H9 (cell line): ENCODE results near the gene CPE. TPM values are rescaled to one million over a fixed set of nuclear protein-coding genes. Genes with fewer than 3 reads are reported as not detected.

ENCODE experiments used
- DNase-seq: peaks from one replicate; pipeline ENCODE4 v3.0.0-alpha.2; 2017
- H2AFZ ChIP-seq: one replicate; pipeline ENCODE4 v1.6.1; 2013; ENCODE audit warnings: mild to moderate bottlenecking, low read length, control low read depth, moderate library complexity
- H2AK5ac ChIP-seq: 2 replicates; pipeline ENCODE4 v1.6.1; 2013; ENCODE audit warnings: low read length, control low read depth, mixed read lengths; ENCODE audit not compliant: insufficient read length
- H2BK120ac ChIP-seq: one replicate; pipeline ENCODE4 v1.6.1; 2013; ENCODE audit warnings: low read depth, mild to moderate bottlenecking, low read length, control low read depth, inconsistent platforms; ENCODE audit not compliant: poor library complexity, severe bottlenecking
- H2BK12ac ChIP-seq: 2 replicates; pipeline ENCODE4 v1.6.1; 2013; ENCODE audit warnings: low read length, control low read depth, mixed read lengths, low read depth; ENCODE audit not compliant: insufficient read length
- H2BK15ac ChIP-seq: 2 replicates; pipeline ENCODE4 v1.6.1; 2013; ENCODE audit warnings: low read depth, low read length, control low read depth
- H2BK20ac ChIP-seq: one replicate; pipeline ENCODE4 v1.6.1; 2013; ENCODE audit warnings: low read depth, mild to moderate bottlenecking, low read length, control low read depth, inconsistent platforms; ENCODE audit not compliant: poor library complexity, severe bottlenecking
- H2BK5ac ChIP-seq: 2 replicates; pipeline ENCODE4 v1.6.1; 2013; ENCODE audit warnings: low read length, control low read depth, mixed read lengths; ENCODE audit not compliant: insufficient read length
- H3K14ac ChIP-seq: 2 replicates; pipeline ENCODE4 v1.6.1; 2013; ENCODE audit warnings: low read length, control low read depth; ENCODE audit not compliant: insufficient read depth
- H3K18ac ChIP-seq: 2 replicates; pipeline ENCODE4 v1.6.1; 2013; ENCODE audit warnings: low read depth, mild to moderate bottlenecking, mixed read lengths, low read length, control low read depth; ENCODE audit not compliant: insufficient read length
- H3K23ac ChIP-seq: 2 replicates; pipeline ENCODE4 v1.6.1; 2013; ENCODE audit warnings: low read length, control low read depth, mixed read lengths, low read depth; ENCODE audit not compliant: insufficient read length
- H3K23me2 ChIP-seq: 2 replicates; pipeline ENCODE4 v1.6.1; 2013; ENCODE audit warnings: low read depth, mild to moderate bottlenecking, mixed read lengths, low read length, control low read depth; ENCODE audit not compliant: insufficient read length, poor library complexity, severe bottlenecking
- H3K27ac ChIP-seq: 2 replicates; pipeline ENCODE4 v1.5.1; 2013; ENCODE audit warnings: low read length, control low read depth, mixed read lengths, low read depth; ENCODE audit not compliant: insufficient read length
- H3K27me3 ChIP-seq: 2 replicates; pipeline ENCODE4 v1.6.1; 2013; ENCODE audit warnings: low read length, control low read depth, inconsistent platforms; ENCODE audit not compliant: insufficient read depth
- H3K4ac ChIP-seq: 2 replicates; pipeline ENCODE4 v1.6.1; 2013; ENCODE audit warnings: low read depth, mild to moderate bottlenecking, control low read depth, inconsistent platforms, low read length, moderate library complexity
- H3K4me1 ChIP-seq: 2 replicates; pipeline ENCODE4 v1.6.1; 2013; ENCODE audit warnings: low read length, control low read depth, inconsistent platforms; ENCODE audit not compliant: insufficient read depth
- H3K4me2 ChIP-seq: 2 replicates; pipeline ENCODE4 v1.6.1; 2013; ENCODE audit warnings: low read length, control low read depth, mixed read lengths; ENCODE audit not compliant: insufficient read length, insufficient read depth
- H3K56ac ChIP-seq: 2 replicates; pipeline ENCODE4 v1.6.1; 2013; ENCODE audit warnings: low read depth, mild to moderate bottlenecking, mixed read lengths, low read length, control low read depth; ENCODE audit not compliant: insufficient read length
- H3K79me1 ChIP-seq: 2 replicates; pipeline ENCODE4 v1.6.1; 2013; ENCODE audit warnings: low read depth, mild to moderate bottlenecking, moderate library complexity, low read length, control low read depth, inconsistent platforms; ENCODE audit not compliant: insufficient read depth, poor library complexity, severe bottlenecking
- H3K79me2 ChIP-seq: 2 replicates; pipeline ENCODE4 v1.6.1; 2013; ENCODE audit warnings: low read length, control low read depth, inconsistent platforms; ENCODE audit not compliant: insufficient read depth
- H3K9ac ChIP-seq: 2 replicates; pipeline ENCODE4 v1.6.1; 2013; ENCODE audit warnings: low read length, control low read depth, mixed read lengths; ENCODE audit not compliant: insufficient read length; ENCODE audit errors: extremely low read depth
- H3K9me3 ChIP-seq: one replicate; pipeline ENCODE4 v1.6.1; 2013; ENCODE audit warnings: low read depth, low read length, inconsistent platforms; ENCODE audit not compliant: control insufficient read depth
- H3T11ph ChIP-seq: one replicate; pipeline ENCODE4 v1.6.1; 2013; ENCODE audit warnings: mild to moderate bottlenecking, low read length, control low read depth, inconsistent platforms
- H4K20me1 ChIP-seq: one replicate; pipeline ENCODE4 v1.6.1; 2013; ENCODE audit not compliant: control insufficient read depth, insufficient read length, insufficient read depth
- H4K5ac ChIP-seq: 2 replicates; pipeline ENCODE4 v1.6.1; 2013; ENCODE audit warnings: low read depth, mild to moderate bottlenecking, mixed read lengths, low read length, control low read depth; ENCODE audit not compliant: insufficient read length
- H4K8ac ChIP-seq: replicated peaks from 2 replicates; pipeline ENCODE4 v1.6.1; 2013; ENCODE audit warnings: low read length, control low read depth, mixed read lengths, low read depth; ENCODE audit not compliant: insufficient read length
- H4K91ac ChIP-seq: 2 replicates; pipeline ENCODE4 v1.6.1; 2013; ENCODE audit warnings: low read depth, mild to moderate bottlenecking, moderate library complexity, mixed read lengths, low read length, control low read depth; ENCODE audit not compliant: insufficient read length
- H3K27ac Mint-ChIP-seq, 3 experiments: 2 replicates in 2 of 3; 3 replicates in 1 of 3; pipeline ENCODE4 v1.8.0; 2020 to 2021; ENCODE audit warnings: mixed read lengths in 3 of 3, mild to moderate bottlenecking in 1 of 3, moderate library complexity in 1 of 3
- H3K27me3 Mint-ChIP-seq: 2 replicates; pipeline ENCODE4 v1.8.0; 2021; ENCODE audit warnings: low read depth, mild to moderate bottlenecking, moderate library complexity, mixed read lengths
- H3K36me3 Mint-ChIP-seq, 3 experiments: 2 replicates in 2 of 3; 3 replicates in 1 of 3; pipeline ENCODE4 v1.8.0; 2020 to 2021; ENCODE audit warnings: low read depth in 3 of 3, mixed read lengths in 3 of 3; ENCODE audit not compliant: insufficient read depth in 1 of 3
- H3K4me1 Mint-ChIP-seq, 2 experiments: 2 replicates each; pipeline ENCODE4 v1.8.0; 2020; ENCODE audit warnings: mixed read lengths in 2 of 2
- H3K4me3 Mint-ChIP-seq, 2 experiments: 2 replicates in 1 of 2; 3 replicates in 1 of 2; pipeline ENCODE4 v1.8.0; 2020 to 2021; ENCODE audit warnings: mild to moderate bottlenecking in 2 of 2, mixed read lengths in 2 of 2, moderate library complexity in 1 of 2
- H3K9me3 Mint-ChIP-seq, 2 experiments: 2 replicates in 1 of 2; 3 replicates in 1 of 2; pipeline ENCODE4 v1.8.0; 2020; ENCODE audit warnings: mild to moderate bottlenecking in 2 of 2, mixed read lengths in 2 of 2, moderate library complexity in 1 of 2
- WGBS: extraction: QIAGEN DNeasy Blood & Tissue Kit; methylation state at CpG from one replicate; pipeline ENCODE4 v1.1.7; 2013; ENCODE audit warnings: missing lambda C conversion rate, low lambda C conversion rate, mixed read lengths; ENCODE audit not compliant: insufficient read length; ENCODE audit errors: extremely low coverage; 5-methylcytosine and 5-hydroxymethylcytosine counted together
- total RNA-seq: library from RNA; stranded (reverse); gene quantifications from 2 replicates; pipeline ENCODE4 v1.2.1, GENCODE V29; 2021
- TF ChIP-seq, protein P1 (sequence below): fragments of 200-600 bp; sonication (generic); conservative IDR thresholded peaks from 3 replicates; pipeline ENCODE4 v1.8.0; 2021; ENCODE audit warnings: antibody characterized with exemption, mild to moderate bottlenecking

CPE gene
- total RNA-seq, 1 experiment from 2014 or later, result 10.0 TPM

- Histone ChIP-seq H3K4me2 (no peak overlapping the region), H3K27me3 (no peaks in the 10 kb centered on the region), H2AFZ (no peak overlapping the region), H2BK120ac (no peak overlapping the region), H3K18ac (no peak overlapping the region), H3K56ac (no peak overlapping the region), H2BK5ac (no peak overlapping the region), H4K5ac (no peak overlapping the region), H3K79me1 (no peaks in the 10 kb centered on the region), H4K91ac (no peak overlapping the region), H3K23me2 (no peaks in the 10 kb centered on the region), H3K9me3 (no peaks in the 10 kb centered on the region), H3K23ac (no peak overlapping the region), H3K14ac (no peak overlapping the region), H2BK15ac (no peak overlapping the region), H3K27ac (no peak overlapping the region), H3K4ac (no peak overlapping the region), H3K4me1 (no peaks in the 10 kb centered on the region), H3K9ac (no peak overlapping the region), H2BK20ac (no peak overlapping the region), H3T11ph (no peak overlapping the region), H2AK5ac (no peak overlapping the region), H4K8ac (no peak overlapping the region), H4K20me1 (no peaks in the 10 kb centered on the region), H3K79me2 (no peaks in the 10 kb centered on the region), H2BK12ac (no peak overlapping the region)
- Mint-ChIP-seq H3K36me3 (no peaks in the 10 kb centered on the region), H3K4me3 (no peak overlapping the region), H3K27ac (no peak overlapping the region), H3K9me3 (no peaks in the 10 kb centered on the region), H3K27me3 (no peaks in the 10 kb centered on the region), H3K4me1 (no peaks in the 10 kb centered on the region)
- TF ChIP-seq, protein P1, sequence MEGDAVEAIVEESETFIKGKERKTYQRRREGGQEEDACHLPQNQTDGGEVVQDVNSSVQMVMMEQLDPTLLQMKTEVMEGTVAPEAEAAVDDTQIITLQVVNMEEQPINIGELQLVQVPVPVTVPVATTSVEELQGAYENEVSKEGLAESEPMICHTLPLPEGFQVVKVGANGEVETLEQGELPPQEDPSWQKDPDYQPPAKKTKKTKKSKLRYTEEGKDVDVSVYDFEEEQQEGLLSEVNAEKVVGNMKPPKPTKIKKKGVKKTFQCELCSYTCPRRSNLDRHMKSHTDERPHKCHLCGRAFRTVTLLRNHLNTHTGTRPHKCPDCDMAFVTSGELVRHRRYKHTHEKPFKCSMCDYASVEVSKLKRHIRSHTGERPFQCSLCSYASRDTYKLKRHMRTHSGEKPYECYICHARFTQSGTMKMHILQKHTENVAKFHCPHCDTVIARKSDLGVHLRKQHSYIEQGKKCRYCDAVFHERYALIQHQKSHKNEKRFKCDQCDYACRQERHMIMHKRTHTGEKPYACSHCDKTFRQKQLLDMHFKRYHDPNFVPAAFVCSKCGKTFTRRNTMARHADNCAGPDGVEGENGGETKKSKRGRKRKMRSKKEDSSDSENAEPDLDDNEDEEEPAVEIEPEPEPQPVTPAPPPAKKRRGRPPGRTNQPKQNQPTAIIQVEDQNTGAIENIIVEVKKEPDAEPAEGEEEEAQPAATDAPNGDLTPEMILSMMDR, result no peak
- DNase-seq, result no peak
- no CpG with 5 or more reads among the region's 1 CpG for WGBS
Measured at GRCh38 chr4:165517216-165517615, 138.4 kb downstream of the CPE start.
